IPS-NIHi11 (cell line): ENCODE data around the gene CEP43.
A peak's percentile ranks its signal among the peaks of the same experiment; 100 is the strongest.
"Not testable (repeated sequence)": the region's sequence is repeated elsewhere in the genome, so short reads cannot be mapped to it uniquely, and the experiment has no call there.

Experiments used
- DNase-seq: peaks from one replicate; pipeline ENCODE4 v3.0.0; 2012; ENCODE audit warnings: mixed read lengths, low spot score

The CEP43 gene, protein sequence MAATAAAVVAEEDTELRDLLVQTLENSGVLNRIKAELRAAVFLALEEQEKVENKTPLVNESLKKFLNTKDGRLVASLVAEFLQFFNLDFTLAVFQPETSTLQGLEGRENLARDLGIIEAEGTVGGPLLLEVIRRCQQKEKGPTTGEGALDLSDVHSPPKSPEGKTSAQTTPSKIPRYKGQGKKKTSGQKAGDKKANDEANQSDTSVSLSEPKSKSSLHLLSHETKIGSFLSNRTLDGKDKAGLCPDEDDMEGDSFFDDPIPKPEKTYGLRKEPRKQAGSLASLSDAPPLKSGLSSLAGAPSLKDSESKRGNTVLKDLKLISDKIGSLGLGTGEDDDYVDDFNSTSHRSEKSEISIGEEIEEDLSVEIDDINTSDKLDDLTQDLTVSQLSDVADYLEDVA

DNA sequence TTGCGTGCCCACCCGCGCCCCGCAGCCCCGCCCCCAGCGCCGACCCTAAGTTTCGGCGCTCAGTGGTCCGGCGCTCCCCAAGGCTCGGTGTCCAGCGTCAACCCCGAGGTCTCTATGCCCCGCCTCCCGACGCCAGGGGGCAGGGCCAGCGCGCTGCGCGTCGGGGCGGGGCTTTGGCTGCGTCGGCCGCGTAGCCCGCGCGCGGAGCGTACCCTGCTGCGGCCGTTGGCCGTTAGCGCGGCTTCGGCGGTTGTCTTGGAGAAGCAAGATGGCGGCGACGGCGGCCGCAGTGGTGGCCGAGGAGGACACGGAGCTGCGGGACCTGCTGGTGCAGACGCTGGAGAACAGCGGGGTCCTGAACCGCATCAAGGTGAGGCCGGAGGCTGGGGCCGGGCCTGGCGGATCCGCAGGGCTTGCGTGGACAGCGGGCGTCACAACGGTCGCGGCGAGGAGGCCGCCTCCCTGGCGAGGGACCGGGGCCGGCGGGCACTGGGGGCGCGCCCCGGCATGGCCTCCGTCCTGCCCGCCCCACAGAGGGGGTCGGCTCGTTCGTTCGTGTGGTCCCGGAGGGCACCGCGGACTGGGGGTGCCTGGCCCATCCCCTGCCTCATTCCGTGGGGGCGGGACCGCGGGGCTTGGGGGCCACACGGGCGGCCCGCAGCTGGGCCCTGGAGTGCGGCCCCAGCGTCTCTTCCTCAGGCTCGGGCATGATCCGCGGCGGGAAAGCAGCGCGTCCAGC, at the start of gene CEP43:
TSS of gene CEP43 (plus strand) at position 253 of the 739 bp plus-strand sequence. CDS start at position 269, 16 bp downstream.
- DNase-seq = peak; percentile 97

DNA sequence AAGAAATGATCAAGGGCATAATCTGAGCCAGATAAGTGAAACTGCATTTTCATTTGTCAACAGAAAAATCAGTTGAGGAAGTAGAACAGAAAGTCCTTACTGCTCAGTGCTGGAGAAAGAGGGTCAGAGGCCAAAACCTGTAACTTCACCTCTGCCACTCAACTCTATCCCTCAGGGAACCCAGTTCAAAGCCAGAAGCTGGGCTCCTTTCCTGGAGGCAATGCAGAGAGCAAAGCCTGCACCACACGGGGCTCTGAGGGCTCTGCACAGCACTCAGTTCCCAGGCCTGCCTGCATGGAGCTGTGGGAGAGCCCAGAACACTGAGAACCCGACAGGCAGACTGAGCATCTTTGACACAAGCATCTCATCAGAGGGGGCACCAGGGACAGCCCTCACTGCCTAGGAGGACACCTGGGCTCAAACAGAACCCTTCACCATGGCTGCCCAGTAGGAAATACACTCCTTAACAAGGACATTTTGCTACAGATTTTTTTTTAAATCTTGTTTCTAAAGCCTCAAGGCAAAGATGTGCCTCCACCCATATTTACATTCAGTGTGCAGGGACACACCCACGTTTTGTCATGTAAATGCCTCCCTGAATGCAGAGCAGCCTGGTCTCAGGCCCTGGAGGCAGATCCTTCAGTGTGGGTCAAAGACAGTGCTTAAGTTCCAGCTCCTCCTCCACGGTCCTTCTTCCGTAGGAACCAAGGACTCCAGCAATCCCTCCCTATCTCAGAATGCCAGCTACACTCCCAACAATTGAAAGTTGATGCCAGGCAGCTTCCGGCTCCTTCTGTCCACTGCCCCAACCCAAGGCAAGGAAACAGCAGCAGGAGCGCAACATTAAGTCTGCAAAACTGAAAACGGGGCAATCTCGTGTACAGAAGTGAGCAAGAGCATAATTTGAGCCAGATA, 49.4 kb upstream of the CEP43 start:
- DNase-seq = no peak

GRCh38 chr6:166950443-166950821, 48.8 kb upstream of the CEP43 start:
- DNase-seq = no peak

DNA sequence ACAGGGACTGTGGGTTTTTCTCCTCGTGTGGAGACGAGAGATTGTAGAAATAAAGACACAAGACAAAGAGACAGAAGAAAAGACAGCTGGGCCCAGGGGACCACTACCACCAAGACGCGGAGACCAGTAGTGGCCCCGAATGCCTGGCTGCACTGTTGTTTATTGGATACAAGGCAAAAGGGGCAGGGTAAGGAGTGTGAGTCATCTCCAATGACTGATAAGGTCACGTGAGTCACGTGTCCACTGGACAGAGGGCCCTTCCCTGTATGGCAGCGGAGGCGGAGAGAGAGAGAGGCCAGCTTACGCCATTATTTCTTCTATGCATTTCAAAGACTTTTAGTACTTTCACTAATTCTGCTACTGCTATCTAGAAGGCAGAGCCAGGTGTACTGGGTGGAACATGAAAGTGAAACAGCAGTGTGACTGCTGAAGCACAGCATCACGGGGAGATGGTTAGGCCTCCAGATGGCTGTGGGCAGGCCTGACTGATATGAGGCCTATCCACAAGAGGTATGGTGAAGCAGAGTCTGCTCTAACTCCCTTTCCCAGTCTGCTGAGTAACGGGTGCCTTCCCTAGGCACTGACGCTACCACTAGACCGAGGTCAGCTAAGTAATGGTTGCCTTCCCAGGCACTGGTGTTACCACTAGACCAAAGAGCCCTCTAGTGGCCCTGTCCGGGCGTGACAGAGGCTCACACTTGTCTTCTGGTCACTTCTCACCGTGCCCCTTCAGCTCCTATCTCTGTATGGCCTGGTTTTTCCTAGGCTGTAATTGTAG, 48.1 kb upstream of the CEP43 start:
- DNase-seq = not testable (repeated sequence)

- DNase-seq = no peak
These were observed 47.5 kb upstream of the CEP43 start for GRCh38 chr6:166951670-166952060.

DNA sequence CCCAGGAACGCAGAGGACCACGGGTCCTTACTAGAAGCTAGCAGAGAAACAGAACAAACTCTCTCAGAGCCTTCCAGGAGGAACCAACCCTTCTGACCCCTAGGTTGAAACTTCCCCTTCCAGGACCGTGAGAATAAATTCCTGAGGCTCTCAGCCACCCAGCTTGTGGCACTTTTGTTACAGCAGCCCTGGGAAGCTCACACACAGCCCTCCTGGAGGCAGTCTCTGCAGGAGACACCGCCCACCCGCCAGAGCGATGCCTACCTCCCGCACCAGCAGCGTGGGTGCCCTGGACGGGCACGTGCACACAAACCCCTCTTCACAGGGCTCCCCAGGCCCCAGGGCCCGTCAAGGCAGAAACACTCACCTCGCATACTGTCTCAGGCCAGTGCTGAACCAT, 47.1 kb upstream of the CEP43 start:
- no peak for DNase-seq

- no peak for DNase-seq
These were observed 46.4 kb upstream of the CEP43 start for GRCh38 chr6:166952567-166953486.

GRCh38 chr6:166954118-166954713, 45.0 kb upstream of the CEP43 start:
- DNase-seq = no peak

GRCh38 chr6:166955121-166955864, 43.9 kb upstream of the CEP43 start:
- DNase-seq = peak; percentile 29

- peak; percentile 81 for DNase-seq
These were observed 43.2 kb upstream of the CEP43 start for GRCh38 chr6:166955865-166956443.

DNA sequence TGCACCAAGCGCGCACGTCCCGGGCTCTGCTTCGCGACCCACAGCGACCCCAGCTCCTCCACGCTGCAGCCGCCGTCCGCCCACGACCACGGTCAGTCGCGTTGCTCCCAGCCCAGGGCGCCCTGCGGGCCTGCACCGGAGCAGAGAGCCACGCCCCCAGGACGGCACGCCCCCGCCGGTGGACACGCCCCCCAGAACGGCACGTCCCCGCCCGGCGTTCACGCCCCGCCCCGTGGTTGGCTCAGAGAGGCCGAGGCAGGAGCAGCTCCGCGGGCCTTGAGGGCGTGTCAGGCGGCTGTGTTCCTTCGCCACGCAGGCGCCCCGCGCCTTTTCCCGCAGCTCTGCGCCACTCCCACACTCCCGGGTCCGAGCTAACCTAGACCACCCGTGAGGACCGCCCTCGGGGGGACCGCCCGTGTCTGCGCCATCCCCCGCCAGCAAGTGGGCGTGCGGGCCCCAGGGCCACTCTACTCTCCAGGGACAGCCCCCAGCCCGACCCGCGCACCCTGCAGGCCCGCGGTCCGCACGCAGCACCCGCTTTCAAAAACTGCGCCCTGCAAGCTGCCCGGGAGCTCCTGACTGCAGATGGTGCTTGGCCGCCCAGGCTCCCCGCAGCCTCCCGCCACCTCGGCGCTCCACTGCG, 42.6 kb upstream of the CEP43 start, which contains the start of gene RNASET2:
TSS of gene RNASET2 (minus strand) at position 107 of the 643 bp plus-strand sequence. CDS start 368 bp downstream, outside the sequence.
- peak; percentile 97 for DNase-seq

DNA sequence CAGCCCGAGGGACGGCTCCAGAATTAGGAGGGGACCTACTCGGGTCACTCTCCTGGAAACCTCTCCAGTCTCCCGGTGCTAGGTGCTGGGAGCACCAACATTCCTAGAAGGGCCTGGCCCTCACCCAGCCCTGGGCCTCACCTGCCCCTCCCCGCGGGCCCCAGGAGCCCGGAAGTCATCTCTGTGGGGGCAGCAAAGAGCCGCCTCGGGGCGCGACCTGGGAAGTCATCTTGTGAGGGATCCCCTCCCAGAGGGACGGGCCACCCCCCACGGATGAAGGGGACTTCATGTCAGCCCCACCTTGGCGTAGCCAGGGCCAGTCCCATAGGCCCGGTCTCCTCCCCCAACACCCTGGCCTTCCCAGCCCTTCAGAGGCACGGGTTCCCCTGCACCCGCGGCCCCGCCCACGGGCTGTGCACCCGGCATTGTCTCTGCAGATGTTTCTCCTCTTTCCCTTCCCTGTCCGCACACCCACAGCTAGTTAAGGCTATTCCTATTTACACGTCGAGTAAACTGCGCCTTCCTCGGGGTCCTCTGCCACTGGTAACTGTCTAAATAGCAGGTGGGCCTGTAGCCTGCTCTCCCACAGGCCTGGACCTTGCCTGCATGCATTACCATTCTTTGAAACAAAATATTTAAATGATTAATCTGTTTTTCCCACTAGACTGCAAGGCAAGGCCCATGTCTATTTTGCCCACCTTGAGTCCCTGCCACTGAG, 42.0 kb upstream of the CEP43 start:
- DNase-seq = peak; percentile 32

DNA sequence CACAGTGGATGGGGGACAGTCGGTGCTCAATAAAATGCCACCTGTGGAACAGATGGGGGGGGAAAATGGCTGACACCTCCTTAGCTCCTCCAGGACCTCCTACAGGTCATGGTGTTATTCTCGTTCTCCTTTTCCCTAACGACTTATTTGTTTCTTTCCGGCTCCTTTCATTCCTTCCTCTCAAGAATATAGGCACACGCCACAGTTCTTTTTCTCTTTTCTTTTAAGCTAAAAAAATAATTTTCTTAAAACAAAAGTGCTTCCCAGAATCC, 41.5 kb upstream of the CEP43 start:
- DNase-seq = no peak

GRCh38 chr6:166958926-166959861, 40.0 kb upstream of the CEP43 start:
- DNase-seq = no peak

GRCh38 chr6:166959911-166960608, 39.1 kb upstream of the CEP43 start:
- no peak for DNase-seq

GRCh38 chr6:166960609-166960978, 38.6 kb upstream of the CEP43 start:
- no peak for DNase-seq
